Epidermal melanocyte (primary cell): ENCODE data around the gene ZDHHC11B.
A peak's percentile ranks its signal among the peaks of the same experiment; 100 is the strongest.
"Not testable (repeated sequence)": the region's sequence is repeated elsewhere in the genome, so short reads cannot be mapped to it uniquely, and the experiment has no call there.

ENCODE experiments used
- DNase-seq: peaks from one replicate; pipeline ENCODE4 v3.0.0; 2011; ENCODE audit warnings: low spot score; ENCODE audit not compliant: insufficient read length

ZDHHC11B gene

GRCh38 chr5:719379-719778 lies 65.2 kb downstream of the ZDHHC11B start:
- DNase-seq = not testable (repeated sequence)

DNA sequence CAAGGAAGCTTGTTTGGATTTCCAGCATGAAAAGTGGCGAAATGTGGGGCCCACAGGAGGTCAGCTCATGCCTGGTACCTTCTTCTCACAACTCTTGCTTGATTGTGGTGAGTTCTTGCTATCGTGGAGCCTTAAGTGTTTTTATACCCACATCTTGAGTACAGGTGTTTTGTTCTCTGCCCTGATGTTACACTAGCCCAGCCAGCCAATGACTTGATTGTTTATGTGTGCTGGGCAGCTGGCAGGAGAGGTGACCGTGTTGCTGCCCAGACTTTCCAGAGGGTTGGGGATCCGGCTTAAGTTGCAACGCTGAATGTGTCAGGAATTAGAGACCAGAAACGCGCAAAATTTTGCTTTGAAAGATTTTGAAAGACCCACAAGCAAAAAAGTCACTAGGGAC lies 67.4 kb downstream of the ZDHHC11B start:
- no peak for DNase-seq

DNA sequence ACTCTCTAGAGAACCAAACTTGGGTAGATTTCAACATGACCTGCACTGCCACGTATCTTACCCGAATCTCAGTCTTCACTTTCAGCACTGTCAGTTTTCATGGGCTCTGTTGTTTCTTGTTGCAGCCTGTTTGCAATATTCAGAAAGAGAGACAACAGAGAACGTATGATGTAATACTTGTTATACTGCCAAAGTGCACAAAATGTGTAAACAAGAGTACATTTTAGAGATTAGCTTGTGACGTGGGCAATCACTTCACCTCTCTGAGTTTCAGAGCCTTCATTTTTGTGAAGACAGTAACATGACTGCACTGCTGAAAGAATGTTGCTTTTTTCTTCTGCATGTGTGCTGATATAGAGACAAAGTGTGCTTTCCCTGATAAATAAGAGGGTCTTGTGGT lies 67.8 kb downstream of the ZDHHC11B start:
- not testable (repeated sequence) for DNase-seq

- DNase-seq = not testable (repeated sequence)
Observed at GRCh38 chr5:715636-716035, 68.9 kb downstream of the ZDHHC11B start.

DNA sequence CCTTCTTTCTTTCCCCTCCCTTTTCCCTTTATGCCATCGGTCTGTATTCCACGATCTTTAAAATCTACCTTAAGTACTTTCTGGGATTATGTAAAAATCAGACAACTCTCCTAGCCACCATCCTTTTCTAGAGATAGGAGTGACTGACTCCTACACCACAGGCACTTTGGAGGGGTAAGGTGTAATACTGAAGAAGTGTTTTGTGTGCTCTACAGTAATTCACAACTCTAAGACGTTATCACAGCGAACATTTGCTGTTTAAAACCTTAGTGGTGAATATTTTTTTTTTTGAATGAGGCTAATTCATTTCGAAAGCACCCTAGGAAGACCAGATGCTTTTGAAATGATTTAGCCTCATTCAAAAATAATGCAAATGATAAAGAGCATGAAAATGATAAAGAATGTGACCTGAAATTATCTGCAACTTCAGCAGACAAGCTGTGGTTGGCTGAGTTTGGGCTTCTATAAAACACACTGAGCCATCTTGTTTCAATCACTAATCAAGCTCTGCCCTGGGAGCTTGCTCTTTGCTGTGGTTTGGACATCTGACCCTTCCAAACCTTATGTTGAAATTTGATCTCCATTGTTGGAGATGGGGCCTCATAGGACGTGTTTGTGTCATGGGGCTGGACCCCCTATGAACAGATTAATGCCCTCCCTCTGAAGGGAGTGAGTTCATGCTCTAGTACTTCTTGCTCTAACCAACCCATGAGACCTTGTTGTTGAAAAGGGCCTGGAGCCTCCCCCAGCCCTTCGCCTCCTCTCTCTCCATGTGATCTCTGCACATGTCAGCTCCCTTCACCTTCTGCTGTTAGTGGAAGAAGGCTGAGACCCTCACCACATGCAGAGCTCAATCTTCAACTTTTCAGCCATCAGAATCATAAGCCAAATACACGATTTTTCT lies 70.1 kb downstream of the ZDHHC11B start:
- DNase-seq = not testable (repeated sequence)

- DNase-seq = not testable (repeated sequence)
Observed at GRCh38 chr5:713686-714085, 70.8 kb downstream of the ZDHHC11B start.

- not testable (repeated sequence) for DNase-seq
Observed at GRCh38 chr5:708848-709517, 75.5 kb downstream of the ZDHHC11B start.

GRCh38 chr5:708374-708773 lies 76.2 kb downstream of the ZDHHC11B start:
- not testable (repeated sequence) for DNase-seq

- not testable (repeated sequence) for DNase-seq
Observed at GRCh38 chr5:706127-706526, 78.4 kb downstream of the ZDHHC11B start.

DNA sequence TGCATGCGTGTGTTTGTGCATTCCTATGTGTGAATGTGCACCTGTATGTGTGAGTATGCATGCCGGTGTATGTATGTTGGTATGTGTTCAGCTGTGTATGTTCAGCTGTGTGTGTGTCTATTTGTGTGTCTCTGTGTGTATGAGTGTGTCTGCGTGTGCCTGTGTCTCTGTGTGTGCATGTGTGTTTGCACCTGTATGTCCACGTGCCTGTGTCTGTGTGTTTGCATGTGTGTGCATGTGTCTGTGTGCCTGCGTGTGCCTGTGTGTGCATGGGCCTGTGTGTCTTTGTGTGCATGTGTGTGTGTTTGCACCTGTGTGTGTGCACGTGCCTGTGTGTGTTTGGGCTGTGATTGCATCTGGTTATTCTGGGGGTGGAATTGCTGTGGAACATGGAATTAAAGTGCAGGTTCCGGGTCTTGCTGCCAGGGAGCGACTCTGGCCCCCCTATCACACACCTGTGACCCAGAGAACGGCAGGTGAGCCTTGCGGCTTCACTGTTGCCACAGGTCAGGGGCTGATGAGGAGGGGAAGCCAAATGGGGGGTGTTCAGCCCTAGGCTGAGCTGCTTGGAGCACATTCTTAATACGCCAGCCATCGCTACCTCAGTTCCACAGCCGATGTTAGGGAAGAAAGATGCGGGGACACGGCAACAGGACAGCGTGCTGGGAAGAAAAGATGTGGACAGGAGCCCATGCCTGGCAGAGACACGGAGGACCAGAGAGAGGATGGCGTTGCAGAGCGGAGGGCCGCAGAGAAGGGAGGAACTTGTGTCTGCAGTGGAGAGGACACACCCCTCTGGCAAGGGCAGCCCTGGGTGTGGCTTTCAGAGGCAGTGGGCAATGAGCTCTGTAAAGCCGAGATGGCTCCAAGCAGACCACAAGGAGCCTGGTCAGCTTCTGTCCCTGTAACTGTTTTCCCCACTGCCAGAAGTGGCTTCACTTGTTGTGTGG lies 87.5 kb downstream of the ZDHHC11B start:
- DNase-seq = not testable (repeated sequence)

DNA sequence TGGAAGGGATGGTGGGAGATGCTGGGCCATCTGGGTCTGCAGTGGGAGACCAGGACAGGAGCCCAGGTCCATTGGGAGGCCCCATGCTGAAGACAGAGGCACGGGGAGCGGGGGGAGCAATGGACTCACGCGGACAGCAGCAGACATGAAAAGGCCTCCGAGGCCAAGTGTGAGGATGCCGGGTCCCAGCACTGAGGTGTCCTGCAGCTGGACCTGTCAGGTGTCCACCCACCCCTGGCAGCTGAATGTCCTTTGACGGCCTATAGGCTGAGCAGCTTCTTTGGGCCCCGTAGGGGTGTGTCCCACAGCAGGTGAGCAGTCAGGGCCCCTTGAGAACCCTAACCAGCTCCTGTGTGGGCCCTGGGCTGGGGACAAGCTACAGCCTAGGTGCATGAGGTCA lies 88.3 kb downstream of the ZDHHC11B start:
- not testable (repeated sequence) for DNase-seq

- not testable (repeated sequence) for DNase-seq
Observed at GRCh38 chr5:695475-695874, 89.1 kb downstream of the ZDHHC11B start.

DNA sequence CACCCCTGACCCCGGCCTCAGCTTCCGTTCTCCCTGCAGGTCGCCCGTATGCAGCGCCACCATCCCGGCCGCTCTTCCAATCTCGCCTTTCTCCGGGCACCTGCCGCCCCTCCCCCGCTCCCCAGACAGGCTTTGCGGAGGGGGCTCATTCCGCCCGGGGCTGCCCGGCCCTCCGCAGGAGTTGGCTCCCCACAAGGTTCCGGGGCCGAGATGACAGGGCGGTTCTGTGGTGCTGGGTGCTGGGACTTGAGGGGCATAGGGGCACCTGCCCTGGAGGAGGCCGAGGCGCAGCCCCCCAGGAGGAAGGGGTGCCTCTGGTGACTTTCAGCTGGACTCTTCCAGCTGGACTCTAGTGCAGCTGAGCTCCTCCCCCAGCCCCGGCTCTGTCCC lies 90.5 kb downstream of the ZDHHC11B start:
- DNase-seq = not testable (repeated sequence)

GRCh38 chr5:693271-694041 lies 91.1 kb downstream of the ZDHHC11B start, which contains the start of gene TPPP:
Gene TPPP (minus strand): TSS chr5:693352. CDS start chr5:678060, 15,292 bp downstream.
- peak; percentile 57 for DNase-seq

DNA sequence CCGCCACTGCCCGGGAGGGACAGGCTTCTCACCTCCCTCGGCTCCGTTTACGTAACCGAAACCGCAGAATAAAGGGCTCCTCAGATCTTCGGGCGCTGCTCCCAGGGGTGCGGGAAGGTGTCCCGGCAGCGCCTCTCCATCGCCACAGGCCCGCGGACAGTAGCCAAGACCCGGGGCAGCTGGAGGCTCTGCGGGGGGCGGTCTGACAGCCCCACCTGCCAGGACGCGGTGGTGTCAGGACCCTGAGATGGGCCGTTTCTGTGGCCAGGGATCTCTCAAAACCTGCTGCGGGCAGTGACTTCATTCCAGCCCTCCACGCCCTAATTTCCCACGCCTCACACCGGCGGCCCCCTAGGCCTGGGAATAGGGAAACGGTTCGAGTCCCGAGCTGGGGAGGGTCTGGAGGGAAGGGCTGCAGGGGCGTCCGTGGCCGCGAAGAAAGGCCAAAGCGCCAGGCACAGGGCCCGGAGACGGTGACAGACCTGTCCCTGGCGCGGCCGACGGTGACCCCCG lies 91.9 kb downstream of the ZDHHC11B start:
- peak; percentile 10 for DNase-seq

DNA sequence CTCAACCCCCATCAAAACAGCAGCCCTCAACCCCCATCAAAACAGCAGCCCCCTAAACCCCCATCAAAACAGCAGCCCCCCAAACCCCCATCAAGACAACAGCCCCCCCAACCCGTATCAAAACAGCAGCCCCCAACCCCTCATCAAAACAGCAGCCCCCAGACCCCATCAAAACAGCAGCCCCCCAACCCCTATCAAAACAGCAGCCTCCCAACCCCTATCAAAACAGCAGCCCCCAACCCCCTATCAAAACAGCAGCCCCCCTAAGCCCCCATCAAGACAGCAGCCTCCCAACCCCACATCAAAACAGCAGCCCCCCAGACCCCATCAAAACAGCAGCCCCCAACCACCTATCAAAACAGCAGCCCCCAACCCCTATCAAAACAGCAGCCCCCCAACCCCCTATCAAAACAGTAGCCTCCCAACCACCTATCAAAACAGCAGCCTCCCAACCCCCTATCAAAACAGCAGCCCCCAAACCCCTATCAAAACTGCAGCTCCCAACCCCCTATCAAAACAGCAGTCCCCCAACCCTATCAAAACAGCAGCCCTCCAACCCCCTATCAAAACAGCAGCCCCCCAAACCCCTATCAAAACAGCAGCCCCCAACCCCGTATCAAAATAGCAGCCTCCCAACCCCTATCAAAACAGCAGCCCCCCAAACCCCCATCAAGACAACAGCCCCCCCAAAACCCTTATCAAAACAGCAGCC lies 92.6 kb downstream of the ZDHHC11B start:
- no peak for DNase-seq

- DNase-seq = not testable (repeated sequence)
Observed at GRCh38 chr5:691049-691448, 93.5 kb downstream of the ZDHHC11B start.

DNA sequence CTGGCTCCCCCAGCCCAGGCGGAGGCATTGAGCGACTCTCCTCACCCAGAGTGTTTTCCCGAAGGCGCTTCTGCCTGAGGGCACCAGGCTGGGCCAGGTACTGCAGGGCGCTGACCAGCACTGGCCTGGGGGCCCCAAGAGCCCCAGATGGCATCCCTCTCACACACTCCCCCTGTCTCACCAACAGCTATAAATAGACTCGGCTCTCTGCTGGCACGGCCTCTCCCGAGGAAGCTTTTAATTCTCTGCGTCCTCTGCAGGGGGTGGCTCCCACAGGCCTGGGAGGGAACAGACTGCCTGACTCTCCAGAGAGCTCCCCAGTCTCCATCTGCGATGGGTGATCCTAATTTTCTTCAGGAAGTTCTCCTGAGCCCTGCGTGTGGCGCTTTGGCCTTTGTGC lies 94.2 kb downstream of the ZDHHC11B start:
- not testable (repeated sequence) for DNase-seq

DNA sequence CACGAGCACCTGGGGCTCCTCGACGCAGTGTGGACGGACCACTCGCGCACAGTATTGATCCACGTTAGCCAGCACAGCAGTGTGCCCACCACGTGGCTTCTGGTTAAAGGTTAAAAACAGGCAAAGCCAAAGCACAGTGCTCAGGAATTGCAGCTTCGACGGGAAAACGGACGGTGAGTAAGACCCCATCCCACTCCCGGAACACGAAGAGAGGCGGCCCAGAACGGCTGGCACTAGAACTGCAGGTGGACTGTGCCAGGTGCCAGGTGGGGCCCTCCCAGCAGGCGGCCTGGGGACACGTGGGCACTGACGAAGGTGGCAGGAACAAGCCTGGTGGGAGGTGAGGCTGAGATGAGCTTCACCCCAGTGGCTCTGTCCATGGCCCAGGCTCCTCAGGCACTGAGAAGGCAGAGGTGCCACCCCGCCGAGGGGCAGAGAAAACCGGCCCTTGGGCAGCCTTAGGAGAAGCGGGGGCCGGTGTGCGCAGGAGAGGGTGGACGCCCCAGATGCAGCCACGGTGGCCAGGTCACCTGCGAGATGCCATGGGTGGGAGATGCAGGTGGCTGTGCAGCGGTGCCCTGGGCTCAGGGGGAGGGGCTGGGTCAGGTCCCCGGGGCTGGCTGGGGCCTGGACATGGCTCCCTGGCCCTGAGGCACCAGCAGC lies 96.0 kb downstream of the ZDHHC11B start:
- DNase-seq = not testable (repeated sequence)
